Measurements from ENCODE around the gene CCDC88A.

Gene CCDC88A

GRCh38 chr2:55327470-55328230, 92.0 kb downstream of the CCDC88A start:
- TF ChIP-seq MAX (IDR thresholded peaks at IDR 0.05; ENCODE audit: low read depth, low read length) (no peak), POLR2A (IDR thresholded peaks at IDR 0.05; ENCODE audit: extremely low read depth, insufficient read length) (no peak), MYC (IDR thresholded peaks at IDR 0.05; ENCODE audit: low read depth, low read length) (no peak), CTCF (IDR thresholded peaks at IDR 0.05; ENCODE audit: low read depth, low read length) (no peak)
- no peak overlapping the region for H3K4me3 ChIP-seq (ENCODE audit: low read depth, low read length)
- no peak for DNase-seq (ENCODE audit: low read depth)

- no peak overlapping the region for H3K4me3 ChIP-seq (ENCODE audit: low read depth, low read length)
- DNase-seq (ENCODE audit: low read depth): no peak
- TF ChIP-seq MYC (IDR thresholded peaks at IDR 0.05; ENCODE audit: low read depth, low read length): no peak
- TF ChIP-seq POLR2A (IDR thresholded peaks at IDR 0.05; ENCODE audit: extremely low read depth, insufficient read length): no peak
- no peak for TF ChIP-seq MAX (IDR thresholded peaks at IDR 0.05; ENCODE audit: low read depth, low read length)
- TF ChIP-seq CTCF (IDR thresholded peaks at IDR 0.05; ENCODE audit: low read depth, low read length): no peak
Measured at GRCh38 chr2:55314985-55315384, 104.7 kb downstream of the CCDC88A start.

GRCh38 chr2:55311444-55311870, 108.2 kb downstream of the CCDC88A start:
- H3K4me3 ChIP-seq (ENCODE audit: low read depth, low read length): no peak overlapping the region
- peak; percentile 52 for DNase-seq (ENCODE audit: low read depth)
- TF ChIP-seq CTCF (IDR thresholded peaks at IDR 0.05; ENCODE audit: low read depth, low read length): peak; percentile 23
- no peak for TF ChIP-seq MAX (IDR thresholded peaks at IDR 0.05; ENCODE audit: low read depth, low read length)

- no peak overlapping the region for H3K4me3 ChIP-seq (ENCODE audit: low read depth, low read length)
- no peak for DNase-seq (ENCODE audit: low read depth)
- no peak for TF ChIP-seq MYC (IDR thresholded peaks at IDR 0.05; ENCODE audit: low read depth, low read length)
- TF ChIP-seq POLR2A (IDR thresholded peaks at IDR 0.05; ENCODE audit: extremely low read depth, insufficient read length): no peak
- TF ChIP-seq CTCF (IDR thresholded peaks at IDR 0.05; ENCODE audit: low read depth, low read length): no peak
- no peak for TF ChIP-seq MAX (IDR thresholded peaks at IDR 0.05; ENCODE audit: low read depth, low read length)
Measured at GRCh38 chr2:55309446-55309845, 110.2 kb downstream of the CCDC88A start.

- H3K4me3 ChIP-seq (ENCODE audit: low read depth, low read length): no peak overlapping the region
- no peak for DNase-seq (ENCODE audit: low read depth)
- TF ChIP-seq MYC (IDR thresholded peaks at IDR 0.05; ENCODE audit: low read depth, low read length) (no peak), CTCF (IDR thresholded peaks at IDR 0.05; ENCODE audit: low read depth, low read length) (no peak), POLR2A (IDR thresholded peaks at IDR 0.05; ENCODE audit: extremely low read depth, insufficient read length) (no peak), MAX (IDR thresholded peaks at IDR 0.05; ENCODE audit: low read depth, low read length) (no peak)
Measured at GRCh38 chr2:55302241-55302640, 117.4 kb downstream of the CCDC88A start.
